M059J (cell line): ENCODE results near the gene BANF2. TPM values are rescaled to one million over a fixed set of nuclear protein-coding genes. Genes with fewer than 3 reads are reported as not detected.
A peak's percentile ranks its signal among the peaks of the same experiment; 100 is the strongest.
"Not testable (repeated sequence)": the region's sequence is repeated elsewhere in the genome, so short reads cannot be mapped to it uniquely, and the experiment has no call there.

Experiments
- DNase-seq: peaks from one replicate; pipeline ENCODE4 v3.0.0-alpha.2; 2012; ENCODE audit warnings: low read depth
- total RNA-seq: library from RNA; depleted of rRNA; stranded (reverse); fragments of >200 nt; shearing (Covaris generic); gene quantifications from 2 replicates; pipeline ENCODE4 v1.2.3, GENCODE V29; 2014; rRNA removed

The BANF2 gene
- total RNA-seq = not detected in 2 replicates

- DNase-seq = no peak
Measured at GRCh38 chr20:17699931-17700351, at the start of gene BANF2. Gene BANF2, plus strand, starts transcription at chr20:17699966. Its CDS starts 25,060 bp downstream, at chr20:17725026.

DNA sequence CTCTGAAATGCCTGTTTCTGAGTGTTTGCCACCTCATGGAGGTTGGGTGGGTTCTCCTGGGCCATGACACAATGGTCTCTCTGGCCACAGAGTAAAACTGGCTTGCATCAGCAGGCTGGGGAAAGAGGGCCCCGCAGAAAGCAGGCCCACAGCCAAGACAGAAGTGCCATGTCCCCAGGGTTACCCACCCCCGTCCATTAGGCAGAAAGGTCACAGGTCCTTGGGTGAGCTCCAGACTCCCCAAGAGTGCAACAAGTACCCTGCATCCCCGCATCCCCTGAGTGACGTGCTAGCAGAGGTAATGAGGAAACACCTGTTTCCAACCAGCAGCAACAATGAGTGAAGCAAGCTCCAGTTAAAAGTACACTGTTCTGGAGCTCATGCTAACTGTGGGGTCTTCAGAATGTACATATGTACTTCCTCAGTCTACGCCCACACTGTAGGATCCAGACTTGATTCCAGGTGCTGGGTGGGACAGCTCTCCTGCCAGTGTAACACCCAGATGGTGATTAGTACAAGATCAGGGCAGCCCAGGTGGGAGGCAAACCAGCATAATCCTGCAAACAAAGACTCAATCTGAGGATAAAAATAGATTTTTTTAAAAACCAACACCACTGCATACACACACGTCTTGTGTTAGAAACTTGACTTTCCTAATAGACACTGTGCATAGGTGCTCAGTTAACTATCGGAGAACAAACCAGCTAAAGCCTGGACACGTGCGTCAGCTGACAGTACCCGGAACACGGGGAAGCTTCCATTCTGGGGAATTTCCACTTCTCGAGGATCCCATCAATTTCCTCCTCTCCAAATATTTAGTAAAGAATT is 49.3 kb upstream of the BANF2 start:
- DNase-seq = no peak

- DNase-seq = no peak
Measured at GRCh38 chr20:17651129-17651759, 48.5 kb upstream of the BANF2 start.

DNA sequence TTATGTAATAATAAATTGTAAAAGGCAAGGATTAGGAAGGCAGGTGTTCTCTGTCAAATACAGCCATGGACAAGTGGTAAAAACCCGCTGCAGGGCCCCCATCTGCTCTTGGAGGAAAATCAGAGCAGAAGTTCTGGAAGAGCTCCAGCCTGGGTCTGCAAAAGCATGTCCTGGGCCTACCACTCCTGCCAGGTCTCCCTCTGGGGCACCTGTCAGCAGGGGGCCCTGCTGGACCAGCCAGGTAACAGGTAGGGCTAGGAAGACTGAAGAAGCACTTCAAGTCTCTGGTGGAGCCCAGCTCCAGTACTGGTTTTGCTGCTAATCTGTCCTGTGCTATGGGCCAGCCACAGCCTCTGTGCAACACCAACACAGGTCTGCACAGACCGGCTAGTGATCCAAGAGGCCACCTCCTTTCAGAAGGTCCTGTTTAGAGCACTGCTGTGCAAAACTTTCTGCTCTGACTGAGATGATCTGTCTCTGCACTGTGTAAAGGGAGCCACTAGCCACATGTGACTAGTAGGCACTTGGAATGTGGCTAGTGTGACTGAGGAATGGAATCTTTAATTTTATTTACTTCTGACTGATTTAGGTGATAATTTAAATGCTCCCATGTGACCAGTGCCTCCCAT is 47.9 kb upstream of the BANF2 start:
- DNase-seq = no peak

GRCh38 chr20:17652411-17652810 is 47.4 kb upstream of the BANF2 start:
- DNase-seq = no peak

DNA sequence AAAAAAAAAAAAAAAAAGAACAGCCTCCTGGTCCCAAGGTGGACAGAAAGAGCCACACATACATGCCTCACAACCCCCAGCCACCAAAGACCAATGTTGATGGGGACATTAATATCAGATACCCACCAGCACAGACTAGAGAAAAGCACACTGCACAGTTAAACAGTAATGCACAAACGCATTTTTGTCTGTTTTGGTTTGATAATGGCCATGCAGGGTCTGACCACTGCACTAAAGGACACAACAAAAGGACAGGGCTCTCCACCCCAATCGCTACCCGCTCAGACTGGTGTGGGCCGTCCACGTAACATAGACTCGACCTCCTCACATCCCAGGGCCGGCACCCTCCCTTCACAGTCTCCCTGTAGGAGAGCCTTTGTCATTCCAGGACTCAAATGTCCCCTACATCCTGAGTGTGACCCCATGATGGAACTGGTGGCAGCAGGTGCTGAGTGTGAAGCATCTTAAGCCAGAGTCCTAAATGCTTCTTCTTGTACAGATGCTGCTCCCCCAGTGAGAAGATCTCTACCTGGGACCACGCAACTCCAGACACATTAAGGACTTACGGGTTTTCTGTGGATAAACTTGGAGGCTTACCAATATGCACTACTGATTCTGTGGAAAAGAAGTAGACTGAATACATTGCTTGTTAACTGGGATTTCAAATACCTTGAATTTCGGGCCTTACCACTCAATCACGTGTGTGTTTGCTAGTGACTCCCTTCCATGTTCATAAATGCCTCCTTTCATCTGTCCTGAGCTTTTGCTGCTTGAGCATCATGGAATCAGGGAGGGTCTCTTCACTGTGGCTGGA is 45.7 kb upstream of the BANF2 start:
- DNase-seq = no peak

GRCh38 chr20:17654649-17655285 is 45.0 kb upstream of the BANF2 start:
- peak; percentile 25 for DNase-seq

DNA sequence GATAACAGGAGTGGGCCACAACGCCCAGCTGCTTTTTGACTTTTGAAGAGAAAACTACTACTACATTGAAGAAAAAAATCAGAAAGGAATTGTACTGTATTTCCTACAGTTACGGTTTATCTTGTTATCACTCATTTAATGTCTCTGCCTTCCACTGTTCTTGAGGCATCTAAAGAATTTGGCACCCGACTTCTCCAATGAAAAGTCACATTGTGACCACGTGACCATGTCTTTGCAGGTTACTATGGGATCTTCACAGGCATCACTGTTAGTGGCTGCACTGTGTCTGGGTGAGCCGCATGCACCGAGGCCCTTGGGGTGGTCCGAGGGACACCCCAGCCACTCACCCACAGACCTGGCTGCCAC is 44.5 kb upstream of the BANF2 start:
- DNase-seq = no peak

GRCh38 chr20:17655865-17656479 is 43.8 kb upstream of the BANF2 start:
- DNase-seq = peak; percentile 57

GRCh38 chr20:17657079-17657825 is 42.5 kb upstream of the BANF2 start:
- no peak for DNase-seq

DNA sequence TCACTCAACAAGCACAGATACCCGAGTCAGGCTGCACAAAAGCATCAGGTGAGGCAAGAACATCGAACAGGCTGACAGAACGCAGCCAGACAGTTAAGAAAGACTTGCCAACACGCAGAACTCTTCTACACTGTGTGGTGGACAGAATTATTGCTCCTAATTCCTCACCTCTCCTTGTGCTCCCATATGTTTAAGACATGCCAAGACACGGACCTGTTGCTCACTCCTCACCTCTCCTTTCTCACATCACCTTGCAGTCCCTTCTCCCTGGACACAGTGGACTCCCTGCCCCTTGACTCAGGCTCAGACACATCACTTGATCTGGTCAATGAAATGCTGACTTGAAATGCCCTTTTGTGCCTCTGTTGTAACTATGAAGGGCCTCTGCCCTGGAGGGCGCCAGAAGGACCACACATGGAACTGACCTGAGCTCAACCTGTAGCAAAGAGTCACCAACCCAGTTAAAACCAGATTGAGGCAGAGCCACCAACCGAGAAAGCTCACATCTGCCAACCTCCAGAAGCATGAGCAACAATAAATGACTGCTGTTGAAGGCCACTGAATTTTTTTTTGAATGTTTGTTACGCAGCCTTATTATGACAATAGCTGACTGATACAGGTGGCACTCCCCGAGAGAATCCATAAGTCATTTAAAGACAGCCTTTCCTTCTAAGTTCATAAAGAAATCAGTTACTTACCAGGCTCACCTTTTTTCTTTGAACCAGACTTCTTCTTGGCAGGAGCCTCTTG is 41.7 kb upstream of the BANF2 start:
- DNase-seq = no peak

DNA sequence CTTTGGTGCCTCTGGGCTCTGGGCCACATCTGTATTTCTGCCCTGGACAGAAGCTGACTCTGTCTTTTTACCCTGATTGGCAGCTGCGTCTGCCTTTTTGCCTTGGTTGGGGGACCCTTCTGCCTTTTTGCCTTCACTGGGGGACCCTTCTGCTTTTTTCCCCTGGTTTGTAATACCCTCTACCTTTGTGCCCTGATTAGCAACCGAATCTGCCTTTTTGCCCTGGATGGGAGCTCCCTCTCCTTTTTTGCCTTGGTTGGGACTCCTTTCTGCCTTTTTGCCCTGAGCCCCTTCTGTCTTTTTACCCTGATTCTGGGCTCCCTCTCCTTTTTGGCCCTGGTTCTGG is 41.1 kb upstream of the BANF2 start:
- DNase-seq = no peak

- DNase-seq = not testable (repeated sequence)
Measured at GRCh38 chr20:17659344-17659743, 40.4 kb upstream of the BANF2 start.

DNA sequence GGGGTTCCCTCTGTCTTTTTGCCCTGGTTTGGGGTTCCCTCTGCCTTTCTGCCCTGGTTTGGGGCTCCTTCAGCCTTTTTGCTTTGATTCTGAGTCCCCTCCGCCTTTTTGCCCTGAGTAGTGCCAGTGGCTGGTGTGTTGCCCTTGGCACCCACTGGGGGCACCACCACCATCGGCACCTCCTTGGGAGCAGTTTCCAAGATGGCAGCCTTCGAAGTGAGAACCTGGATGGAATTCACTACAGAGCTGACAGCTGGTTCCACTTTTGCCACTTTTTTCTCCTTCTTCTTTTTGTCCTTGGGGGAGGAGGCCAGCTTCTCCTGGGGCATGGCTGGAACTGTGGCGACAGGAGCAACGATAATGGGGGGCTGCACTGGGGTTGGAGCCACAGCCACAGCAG is 40.0 kb upstream of the BANF2 start:
- no peak for DNase-seq

GRCh38 chr20:17660667-17661066 is 39.1 kb upstream of the BANF2 start:
- no peak for DNase-seq

- no peak for DNase-seq
Measured at GRCh38 chr20:17661121-17661744, 38.5 kb upstream of the BANF2 start.

DNA sequence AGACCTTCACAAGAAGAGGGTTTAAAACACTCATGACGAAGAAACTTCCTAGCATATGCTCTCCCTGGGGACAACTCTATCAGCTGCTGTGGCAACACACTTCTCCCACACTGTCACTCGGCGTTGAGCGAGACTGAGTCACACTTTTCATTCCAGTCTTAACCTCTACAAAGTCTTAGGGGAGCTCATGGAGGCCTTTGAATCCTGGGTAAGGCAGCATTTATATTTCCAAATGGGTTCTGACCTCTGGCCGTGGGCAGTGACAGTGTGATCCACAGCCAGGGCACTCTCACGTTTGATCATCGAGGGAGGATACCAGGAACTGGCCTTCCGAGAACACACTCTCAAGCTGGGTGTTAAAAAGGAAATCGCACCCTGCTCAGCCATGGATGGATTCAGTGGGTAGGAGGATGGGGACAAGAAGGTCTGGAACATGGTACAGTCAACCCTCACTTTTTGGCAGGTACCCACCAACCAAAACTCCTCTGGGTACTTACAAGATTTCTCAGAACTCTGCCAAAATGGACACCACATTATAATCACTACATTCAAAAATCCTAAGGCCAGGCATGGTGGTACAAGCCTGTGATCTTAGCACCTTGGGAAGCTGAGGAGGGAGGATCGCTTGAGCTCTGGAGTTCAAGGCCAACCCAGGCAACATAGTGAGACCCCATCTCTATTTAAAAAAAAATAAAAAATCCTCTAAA is 37.3 kb upstream of the BANF2 start:
- peak; percentile 37 for DNase-seq

DNA sequence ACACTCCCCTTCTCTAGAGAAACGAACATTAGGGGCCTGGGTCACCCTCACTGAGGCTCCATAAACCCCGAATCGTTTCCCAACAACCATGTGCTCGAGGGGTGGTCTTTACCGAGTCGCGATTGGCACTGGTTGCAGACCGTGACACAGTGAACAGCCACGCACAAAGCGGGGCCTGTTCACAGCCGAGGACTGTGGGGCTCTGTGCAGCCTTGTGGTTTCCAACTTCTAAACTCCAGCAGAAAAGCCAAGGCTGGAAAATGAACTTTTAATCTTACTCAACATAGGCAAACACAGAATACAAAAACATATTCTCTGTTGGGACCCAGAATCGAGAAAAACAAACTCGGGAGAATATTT is 36.7 kb upstream of the BANF2 start:
- no peak for DNase-seq

DNA sequence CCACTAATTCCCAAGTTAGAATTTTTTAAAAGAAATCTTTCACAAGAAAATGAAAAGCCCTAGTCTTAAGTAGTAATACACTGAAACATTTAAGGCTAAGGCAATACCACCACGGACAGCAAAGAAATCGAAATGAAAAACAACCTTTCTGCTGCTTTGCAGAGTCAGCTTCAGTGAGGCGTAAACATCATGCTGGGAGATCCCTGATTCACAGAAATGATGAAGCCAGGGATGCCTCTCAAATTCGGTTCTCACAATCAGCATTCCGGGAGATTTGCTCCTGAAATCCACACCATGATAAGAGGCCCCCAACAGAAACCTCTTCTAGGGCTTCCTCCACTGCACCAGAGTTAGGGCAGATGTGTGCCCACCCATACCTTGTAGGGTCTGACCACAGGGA is 36.3 kb upstream of the BANF2 start:
- no peak for DNase-seq
